ENCODE results near the gene HEXIM2.
A peak's percentile ranks its signal among the peaks of the same experiment; 100 is the strongest.

HEXIM2 gene

DNA sequence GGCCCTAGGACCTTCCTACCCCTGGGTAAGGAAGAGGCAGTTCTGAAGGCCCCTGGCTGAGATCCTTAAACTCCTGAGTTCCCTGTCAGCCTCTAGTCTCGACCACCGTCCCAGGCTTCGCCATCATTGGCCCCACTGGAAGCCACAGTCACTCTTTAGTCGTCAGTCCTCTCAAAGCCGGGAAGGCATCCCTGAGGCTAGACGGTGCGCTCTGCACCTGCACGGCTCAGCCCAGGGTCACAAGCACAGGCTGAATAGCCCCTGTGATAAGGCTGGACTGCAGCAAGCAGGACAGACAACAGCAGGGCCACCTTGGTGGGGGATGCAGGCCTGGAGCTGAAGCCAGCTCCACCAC is 16.7 kb upstream of the HEXIM2 start:
- DNase-seq: no peak

DNA sequence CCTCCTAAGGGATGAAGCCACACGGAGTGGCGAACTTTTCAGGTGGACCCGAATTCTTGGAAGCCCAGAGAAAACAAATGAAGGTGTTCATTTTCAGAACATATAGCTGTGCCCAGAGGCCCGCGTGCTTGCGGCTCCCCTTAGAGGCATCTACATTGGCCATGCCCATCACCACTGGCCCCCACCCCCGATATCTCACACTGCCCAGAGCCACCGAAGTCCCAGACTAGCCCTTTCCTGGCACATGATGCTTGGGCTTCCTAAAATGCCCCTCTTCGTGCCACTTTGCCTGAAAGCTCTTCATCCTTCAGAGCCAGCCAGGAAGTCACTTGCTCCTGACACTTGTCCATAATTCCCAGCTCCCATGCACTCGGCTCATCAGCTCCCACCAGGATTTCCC is 15.5 kb upstream of the HEXIM2 start:
- DNase-seq: no peak

DNA sequence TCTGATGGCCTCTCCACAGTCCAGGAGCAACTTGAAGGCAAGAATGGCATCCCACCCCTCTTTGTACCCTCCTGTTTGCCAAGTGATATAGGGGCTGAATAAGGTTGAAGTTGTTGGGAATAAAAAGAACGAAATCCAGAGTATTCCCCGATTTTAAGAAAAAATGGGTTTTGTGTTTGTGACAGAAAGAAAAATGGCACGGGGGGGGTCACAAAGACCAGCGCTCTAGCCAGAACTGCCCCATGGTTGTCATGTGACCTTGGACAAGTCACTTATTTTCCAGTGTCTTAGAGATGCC is 15.1 kb upstream of the HEXIM2 start:
- no peak for DNase-seq

DNA sequence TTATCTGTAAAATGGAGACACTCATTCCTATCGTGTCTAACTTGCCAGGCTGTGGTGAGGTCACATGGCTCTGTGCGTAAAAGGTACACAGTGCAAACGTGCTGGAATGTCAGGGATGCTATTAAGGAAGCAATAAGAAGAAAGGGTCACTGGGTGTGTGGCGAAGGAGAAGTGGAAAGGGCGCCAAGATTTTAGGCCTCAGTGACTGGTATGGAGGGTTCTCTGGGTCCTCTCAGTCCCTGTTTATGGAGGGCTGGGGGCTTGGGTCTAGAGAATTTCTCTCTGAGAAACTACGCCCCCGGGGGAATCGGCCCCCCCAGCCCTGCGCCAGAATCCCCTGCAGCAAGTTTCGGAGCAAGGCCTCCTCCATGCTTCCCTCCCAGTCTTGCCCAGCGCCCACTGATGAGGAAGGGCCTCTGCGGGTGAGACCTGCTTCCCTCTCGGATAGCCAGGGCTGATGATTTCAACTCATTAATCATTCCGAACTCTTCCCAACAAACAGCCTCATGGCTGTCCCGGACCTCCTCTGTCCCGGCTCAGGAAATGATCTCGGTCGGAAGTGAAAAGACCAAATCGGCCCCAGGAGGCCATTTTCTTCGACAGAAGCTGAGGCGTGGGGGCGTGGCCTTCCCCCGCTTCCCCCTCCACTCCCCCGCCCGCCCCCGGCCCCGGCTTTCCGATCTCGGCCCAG is 14.6 kb upstream of the HEXIM2 start:
- DNase-seq: no peak

DNA sequence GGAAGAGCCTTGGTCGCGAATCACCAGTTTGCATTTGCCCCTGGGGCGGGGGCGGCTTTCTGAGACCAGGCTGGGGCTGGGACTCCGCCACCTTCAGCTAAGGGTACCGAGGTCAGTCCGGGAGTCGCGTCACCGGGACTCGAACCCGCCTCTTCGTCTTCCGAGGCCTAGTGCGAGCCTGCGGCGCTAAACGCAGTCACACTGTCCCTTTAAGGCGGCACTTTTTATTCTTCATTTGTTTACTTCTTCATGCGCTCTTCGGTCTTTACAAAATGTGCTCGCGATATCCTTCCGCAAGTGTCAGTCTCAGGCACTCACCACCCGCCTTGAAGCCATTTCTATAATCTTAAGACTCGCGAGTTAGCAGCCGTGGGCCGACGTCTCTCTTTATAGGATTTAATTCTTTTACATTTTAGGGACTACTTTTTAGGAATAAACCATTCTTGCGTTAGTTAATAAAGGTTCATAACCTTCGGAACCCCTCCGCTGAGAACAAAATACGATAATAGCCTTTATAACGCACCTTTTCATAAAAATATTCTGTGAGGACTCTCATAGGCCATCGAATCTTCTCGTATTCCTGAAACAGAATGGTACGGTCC is 14.0 kb upstream of the HEXIM2 start:
- peak; percentile 79 for DNase-seq

DNA sequence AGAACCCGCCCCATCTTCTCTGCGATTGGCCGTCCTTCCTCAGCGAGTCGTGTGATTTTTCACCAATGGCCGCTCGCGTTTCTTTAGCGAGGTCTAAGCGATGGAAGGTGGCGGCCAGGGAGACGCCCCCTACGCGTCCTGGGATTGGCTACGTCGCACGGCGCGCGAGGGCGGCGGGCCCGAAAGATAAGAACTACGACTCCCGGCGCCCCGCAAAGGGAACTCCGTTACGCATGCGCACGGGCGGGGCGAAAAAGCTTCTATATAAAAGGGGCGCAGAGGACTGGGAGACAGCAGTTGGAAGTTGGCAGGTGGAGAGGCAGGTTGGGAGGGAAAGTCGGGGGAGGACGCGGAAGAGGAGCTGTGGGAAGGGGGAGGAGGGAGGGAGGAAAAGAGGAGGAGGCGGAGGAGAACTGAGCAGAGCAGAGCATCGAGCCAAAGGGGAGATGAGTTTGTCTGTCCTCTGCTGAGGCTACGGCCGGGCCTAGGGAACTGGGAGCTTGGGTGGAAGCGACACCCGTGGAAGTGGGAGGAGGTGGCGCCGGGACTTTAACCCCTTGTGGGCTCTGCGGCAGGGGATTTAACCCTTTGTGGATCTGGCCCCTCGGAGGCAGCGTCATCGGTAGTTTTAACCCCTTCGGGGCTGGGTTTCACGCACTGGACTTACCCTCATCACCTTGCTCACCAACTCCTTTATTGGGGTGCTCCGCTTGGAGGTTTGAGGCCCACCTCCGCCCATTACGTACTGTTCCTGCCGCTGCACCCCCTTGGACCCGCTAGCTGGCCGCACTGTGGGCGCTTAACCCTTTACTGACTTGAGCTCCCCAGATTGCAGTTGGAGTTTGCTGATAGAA is 13.3 kb upstream of the HEXIM2 start, which contains the start of gene HEXIM1:
HEXIM1 (plus strand) TSS at position 293 of the 854 bp plus-strand sequence. CDS start 716 bp downstream, outside the sequence.
- DNase-seq: peak; percentile 98

DNA sequence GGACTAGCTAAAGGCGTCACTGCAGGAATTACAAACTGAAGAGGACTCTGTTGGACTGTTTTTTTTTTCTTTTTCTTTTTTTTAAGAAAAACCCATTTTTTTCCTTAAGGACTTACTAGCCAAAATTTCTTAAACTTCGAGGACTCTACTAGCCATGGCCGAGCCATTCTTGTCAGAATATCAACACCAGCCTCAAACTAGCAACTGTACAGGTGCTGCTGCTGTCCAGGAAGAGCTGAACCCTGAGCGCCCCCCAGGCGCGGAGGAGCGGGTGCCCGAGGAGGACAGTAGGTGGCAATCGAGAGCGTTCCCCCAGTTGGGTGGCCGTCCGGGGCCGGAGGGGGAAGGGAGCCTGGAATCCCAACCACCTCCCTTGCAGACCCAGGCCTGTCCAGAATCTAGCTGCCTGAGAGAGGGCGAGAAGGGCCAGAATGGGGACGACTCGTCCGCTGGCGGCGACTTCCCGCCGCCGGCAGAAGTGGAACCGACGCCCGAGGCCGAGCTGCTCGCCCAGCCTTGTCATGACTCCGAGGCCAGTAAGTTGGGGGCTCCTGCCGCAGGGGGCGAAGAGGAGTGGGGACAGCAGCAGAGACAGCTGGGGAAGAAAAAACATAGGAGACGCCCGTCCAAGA is 12.5 kb upstream of the HEXIM2 start:
- peak; percentile 75 for DNase-seq

DNA sequence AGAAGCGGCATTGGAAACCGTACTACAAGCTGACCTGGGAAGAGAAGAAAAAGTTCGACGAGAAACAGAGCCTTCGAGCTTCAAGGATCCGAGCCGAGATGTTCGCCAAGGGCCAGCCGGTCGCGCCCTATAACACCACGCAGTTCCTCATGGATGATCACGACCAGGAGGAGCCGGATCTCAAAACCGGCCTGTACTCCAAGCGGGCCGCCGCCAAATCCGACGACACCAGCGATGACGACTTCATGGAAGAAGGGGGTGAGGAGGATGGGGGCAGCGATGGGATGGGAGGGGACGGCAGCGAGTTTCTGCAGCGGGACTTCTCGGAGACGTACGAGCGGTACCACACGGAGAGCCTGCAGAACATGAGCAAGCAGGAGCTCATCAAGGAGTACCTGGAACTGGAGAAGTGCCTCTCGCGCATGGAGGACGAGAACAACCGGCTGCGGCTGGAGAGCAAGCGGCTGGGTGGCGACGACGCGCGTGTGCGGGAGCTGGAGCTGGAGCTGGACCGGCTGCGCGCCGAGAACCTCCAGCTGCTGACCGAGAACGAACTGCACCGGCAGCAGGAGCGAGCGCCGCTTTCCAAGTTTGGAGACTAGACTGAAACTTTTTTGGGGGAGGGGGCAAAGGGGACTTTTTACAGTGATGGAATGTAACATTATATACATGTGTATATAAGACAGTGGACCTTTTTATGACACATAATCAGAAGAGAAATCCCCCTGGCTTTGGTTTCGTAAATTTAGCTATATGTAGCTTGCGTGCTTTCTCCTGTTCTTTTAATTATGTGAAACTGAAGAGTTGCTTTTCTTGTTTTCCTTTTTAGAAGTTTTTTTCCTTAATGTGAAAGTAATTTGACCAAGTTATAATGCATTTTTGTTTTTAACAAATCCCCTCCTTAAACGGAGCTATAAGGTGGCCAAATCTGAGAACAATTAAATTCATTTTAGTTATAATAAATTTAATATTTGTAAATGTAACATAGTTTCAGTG is 11.7 kb upstream of the HEXIM2 start:
- DNase-seq: peak; percentile 54

DNA sequence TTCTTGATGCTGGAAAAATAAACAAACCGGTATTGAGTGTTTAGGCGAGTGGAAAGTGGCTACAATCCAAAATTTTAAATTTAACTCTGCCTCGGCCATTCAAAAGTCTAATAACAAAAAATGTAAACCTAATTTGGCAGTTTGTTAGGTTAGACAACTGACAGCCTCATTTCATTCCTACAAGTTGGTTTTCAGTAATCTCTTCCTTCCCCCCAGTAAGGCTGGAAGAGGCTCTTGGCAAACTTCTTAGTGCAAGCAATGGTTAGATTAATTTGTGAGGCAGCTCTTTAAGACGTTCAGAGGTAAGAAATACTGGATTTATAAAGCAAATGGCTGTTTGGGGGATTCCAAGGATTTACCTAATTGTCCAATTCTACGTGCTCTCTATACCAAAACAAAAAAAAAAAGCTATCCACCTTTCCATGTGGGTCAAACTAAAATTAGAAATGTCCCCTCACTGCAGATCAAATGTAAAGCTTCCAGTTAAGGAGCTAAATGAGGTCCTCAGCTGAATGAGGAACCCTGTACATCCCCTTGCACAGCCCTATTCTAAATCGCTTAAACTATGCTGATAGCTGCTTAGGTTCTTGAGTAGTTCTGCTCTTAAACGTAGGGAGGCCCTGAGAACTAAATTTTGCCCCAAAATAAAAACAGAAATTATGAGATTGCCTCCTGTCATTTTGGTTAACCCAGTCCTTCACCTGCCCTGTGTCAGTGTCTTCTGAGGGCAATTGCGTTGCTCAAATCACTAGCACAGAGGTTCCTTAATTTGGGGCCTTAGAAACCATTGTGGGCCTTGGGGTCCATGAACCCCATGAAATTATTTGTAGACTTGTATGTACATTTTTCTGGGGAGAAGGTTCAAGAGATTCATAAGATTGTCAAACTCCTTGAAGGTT is 10.5 kb upstream of the HEXIM2 start:
- DNase-seq: no peak

DNA sequence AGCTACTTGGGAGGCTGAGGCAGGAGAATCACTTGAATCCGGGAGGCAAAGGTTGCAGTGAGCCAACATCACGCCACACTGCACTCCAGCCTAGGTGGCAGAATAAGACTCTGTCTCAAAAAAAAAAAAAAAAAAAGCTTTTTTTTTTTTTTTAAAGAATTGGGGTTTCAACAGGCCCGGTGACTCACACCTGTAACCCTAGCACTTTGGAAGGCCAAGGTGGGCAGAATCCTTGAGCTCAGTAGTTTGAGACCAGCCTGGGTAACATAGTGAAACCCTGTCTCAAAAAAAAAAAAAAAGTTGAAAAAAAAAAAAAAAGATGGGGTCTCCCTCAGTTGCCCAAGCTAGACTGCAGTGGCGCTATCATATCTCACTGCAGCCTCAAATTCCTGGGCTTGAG is 6.6 kb upstream of the HEXIM2 start:
- no peak for DNase-seq

DNA sequence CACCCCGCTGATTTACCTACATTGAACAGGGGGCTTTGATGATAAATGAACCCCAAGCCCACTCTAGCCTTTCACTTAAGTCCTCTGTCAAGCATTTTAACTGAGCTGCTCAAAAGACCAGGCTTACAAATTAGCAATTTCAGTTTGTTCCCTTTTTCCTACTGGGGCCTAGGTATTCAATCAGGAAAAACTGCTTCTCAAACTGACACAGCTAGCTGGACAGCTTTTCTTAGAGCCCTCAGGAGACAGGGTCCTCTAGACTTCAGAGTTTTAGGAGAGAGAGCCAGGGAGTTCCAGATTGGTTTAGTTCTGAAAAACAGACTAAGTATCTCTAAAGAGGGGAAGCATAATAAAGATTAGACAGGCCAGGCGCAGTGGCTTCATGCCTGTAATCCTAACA is 6.2 kb upstream of the HEXIM2 start:
- no peak for DNase-seq

DNA sequence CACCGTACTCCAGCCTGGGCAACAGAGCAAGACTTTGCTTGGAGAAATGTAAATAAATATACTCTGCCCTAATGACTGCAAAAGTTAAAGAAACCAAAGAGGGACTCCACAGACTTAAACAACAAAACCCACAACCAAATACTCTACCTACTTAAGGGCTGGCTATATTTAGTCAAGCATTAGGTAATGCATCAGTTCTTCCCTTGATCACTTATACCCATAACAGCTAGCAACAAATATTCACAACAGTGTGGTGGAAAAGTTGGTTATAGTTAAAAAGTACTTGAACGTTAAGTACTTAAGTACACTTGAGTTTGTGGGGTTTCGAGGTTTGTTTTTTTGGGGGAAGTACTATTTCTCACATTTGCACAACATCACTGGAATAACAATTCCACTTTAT is 5.4 kb upstream of the HEXIM2 start:
- DNase-seq: no peak

DNA sequence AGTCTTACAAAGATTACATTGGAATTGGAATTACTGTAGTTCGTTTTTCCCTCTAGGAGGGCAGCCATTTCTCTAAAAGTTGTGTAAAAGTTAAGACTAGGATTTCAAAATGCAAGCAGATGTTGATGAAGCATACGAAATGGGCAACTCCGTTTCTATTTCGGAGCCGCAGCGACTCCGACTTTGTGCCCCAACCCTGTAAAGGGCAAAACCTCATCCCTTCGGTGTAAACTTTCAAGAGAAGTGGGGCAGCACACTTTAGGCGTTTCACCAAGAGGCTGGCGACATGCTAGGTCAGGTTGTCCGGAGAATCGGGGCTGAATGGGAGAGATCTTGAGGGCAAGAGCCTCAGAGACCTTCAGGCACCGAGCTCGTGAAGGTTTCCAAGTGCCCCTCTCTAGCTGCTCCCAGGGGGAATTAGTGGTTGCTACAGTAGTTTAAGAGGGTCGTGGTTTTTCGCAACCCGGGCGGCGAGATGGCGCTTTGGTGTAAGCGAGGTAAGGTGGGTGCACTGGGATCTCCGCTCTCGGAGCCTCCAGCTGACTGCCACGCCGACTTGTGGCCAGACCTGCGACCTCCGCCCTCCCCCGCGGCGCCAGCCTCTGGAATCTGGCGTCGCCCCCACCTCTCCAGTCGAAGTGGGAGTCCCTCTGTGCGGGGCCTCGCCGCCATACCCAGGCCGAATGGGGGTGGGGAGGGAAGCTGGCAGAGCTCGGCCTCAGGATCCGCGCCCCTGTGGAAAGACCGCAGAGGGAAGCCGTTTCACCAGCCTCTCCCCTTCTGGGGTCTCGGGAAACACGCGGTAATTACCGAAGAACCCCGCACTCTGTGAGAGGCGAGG is 1.0 kb upstream of the HEXIM2 start:
- peak; percentile 65 for DNase-seq

DNA sequence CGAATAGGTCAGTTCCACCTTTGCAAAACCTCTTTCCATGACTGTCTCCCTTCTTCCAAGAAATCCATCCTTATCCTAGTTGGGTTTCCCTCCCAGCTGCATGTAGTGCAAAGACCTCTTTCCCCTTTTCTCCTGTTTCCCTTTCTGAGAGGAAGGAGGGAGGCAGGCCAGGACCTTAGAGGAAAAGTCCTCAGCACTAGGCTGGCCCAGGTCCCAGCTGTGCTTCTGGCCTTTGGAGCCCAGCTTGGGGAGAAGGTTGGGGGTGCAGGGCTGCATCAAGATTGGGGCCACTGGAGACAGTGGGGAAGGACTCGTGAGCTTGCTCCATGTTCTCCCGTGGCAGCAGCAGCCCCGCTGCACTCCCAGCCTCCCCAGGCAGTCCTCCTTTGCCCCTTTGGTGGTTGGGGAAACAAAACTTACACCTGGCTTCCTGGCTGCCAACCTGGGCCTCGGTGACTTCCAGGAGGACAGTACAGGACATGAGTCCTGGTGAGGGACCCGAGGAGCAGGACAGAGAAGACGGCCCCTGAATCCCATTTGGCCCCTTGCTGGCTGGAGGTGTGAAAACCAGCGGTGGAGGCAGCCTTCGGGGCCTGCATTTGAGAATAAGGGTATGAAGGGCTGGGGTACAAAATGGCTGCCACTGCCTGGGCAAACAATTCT is 481 bp downstream of the HEXIM2 start:
- no peak for DNase-seq

DNA sequence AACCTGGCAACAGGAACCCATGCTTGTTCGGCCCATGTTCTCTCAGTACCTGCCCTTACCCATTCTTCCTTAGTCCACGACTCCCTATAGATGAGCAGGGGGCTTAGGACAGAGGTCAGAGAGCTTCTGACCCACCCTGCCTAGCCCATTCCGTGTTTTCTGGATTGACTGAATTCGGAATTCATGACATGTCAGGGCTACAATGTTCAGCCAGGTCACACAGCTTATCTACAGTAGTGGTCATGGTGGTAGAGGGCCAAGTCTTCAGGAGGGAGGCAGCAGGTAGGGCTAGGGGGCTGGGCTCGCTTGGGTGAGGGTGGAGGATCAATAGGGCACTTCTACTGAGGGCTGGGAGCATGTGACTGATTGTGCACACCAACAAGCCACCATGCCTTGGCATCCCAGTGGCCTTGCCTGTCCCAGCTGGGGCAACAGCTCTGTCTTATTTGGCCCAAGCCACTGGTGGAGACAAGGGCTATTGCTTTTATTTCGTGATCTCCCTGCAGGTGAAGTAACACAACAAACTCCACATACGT is 3.1 kb downstream of the HEXIM2 start:
- DNase-seq: no peak

DNA sequence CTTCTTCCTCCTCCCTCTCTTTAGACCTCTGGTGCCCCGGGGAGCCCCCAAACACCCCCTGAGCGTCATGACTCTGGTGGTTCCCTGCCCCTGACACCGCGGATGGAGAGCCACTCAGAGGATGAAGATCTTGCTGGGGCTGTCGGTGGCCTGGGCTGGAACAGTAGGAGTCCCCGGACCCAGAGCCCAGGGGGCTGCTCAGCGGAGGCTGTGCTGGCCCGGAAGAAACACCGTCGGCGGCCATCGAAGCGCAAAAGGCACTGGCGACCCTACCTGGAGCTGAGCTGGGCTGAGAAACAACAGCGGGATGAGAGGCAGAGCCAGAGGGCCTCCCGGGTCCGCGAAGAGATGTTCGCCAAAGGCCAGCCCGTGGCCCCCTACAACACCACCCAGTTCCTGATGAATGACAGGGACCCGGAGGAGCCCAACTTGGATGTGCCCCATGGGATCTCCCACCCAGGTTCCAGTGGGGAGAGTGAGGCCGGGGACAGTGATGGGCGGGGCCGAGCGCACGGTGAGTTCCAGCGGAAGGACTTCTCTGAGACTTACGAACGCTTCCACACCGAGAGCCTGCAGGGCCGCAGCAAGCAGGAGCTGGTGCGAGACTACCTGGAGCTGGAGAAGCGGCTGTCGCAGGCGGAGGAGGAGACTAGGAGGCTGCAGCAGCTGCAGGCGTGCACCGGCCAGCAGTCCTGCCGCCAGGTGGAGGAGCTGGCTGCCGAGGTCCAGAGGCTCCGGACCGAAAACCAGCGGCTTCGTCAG is 7.5 kb downstream of the HEXIM2 start:
- DNase-seq: no peak

DNA sequence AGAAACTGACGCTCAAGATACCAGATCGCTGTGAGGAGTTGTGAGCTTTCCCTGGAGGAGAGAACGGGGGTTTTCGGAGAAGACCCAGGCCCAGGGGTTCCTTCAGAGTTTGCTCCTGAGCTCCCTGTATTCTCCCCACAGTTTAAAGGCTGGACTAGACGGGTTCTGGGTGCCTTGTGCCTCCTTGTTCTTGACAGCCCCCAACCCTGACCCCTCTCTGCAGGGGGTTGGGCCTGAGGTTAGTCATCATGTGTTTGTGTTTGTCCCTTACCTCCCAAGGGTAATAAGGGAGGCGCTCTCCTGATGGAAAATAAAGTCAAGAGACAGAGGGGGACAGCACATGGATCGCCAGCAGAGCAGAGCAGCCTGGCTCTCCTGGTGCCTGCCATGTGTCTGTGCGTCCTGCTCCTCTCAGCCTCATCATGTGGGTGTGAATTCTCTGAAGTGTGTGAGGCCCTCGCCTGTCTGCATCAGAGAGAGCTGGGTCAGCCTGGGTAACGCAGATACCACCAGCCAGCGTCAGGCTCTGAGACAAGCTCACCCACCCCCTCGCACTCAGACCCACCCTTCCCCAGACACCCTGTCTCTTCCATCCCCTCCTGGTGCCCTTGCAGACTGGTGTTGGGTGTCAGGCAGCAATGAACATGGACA is 8.7 kb downstream of the HEXIM2 start:
- no peak for DNase-seq

DNA sequence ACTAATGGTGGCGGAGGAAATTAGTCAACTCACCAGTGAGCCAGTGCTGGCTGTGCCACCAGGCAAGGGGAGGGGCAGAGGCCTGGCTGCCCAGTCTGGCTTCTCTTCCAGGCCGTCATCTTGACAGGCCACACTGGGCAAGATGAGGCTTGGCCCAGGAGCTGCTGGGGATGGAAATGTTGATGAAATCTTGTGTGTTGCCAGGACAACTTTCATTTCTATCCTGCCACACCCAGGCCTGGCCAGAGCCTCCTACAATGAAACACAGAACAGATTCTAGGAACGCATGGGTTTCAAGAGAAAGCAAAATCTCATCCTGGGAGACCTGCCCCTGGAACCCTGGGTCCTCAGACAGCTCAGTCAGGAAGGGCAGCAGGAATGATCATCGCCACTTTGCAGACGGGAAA is 9.3 kb downstream of the HEXIM2 start:
- no peak for DNase-seq
